Posterior cingulate gyrus (tissue), 11 donors: ENCODE results near the gene ARL16.
"Not testable (repeated sequence)": the region's sequence is repeated elsewhere in the genome, so short reads cannot be mapped to it uniquely, and the experiment has no call there.

Experiments
- DNase-seq, 10 donors: peaks; one replicate each; pipeline versions ENCODE4 v3.0.0 to v3.0.0-alpha.2; 2020 to 2021; ENCODE audit warnings: mixed read lengths in 3 of 10
- intact Hi-C: fragments of 100-400 bp; cut with DNase I; formaldehyde crosslinking; loops from one replicate; pipeline ENCODE4 v1.15.1; 2023

The ARL16 gene

DNA sequence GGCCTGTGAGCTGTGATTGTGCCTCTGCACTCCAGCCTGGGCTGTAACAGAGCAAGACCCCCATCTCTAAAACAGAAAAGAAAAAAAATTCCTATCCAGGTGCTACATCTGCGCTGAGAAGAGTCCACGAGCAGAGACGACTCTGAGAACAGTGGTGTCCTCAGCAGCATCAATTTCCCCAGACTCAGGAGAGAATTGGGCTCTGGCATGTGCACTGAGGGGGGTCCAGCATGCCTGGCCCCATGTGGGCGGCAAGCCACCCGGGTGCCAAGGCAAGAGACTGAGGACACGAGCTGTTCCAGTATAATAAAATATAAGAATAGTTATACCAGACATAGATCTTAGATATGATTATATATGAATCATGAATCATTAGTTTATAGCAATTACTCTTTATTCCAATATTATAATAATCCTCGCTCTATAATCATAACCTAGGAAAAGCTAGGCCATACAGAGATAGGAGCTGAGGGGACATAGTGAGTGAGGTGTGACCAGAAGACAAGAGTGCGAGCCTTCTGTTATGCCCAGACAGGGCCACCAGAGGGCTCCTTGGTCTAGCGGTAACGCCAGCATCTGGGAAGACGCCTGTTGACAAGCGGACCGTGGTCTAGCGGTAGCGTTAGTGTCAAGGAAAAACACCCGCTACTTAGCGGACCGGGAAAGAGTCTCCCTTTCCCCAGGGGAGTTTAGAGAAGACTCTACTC is 7.9 kb downstream of the ARL16 start:
- DNase-seq: peak in 8 of 10 donors; percentile 35 to 92 (median 48)

DNA sequence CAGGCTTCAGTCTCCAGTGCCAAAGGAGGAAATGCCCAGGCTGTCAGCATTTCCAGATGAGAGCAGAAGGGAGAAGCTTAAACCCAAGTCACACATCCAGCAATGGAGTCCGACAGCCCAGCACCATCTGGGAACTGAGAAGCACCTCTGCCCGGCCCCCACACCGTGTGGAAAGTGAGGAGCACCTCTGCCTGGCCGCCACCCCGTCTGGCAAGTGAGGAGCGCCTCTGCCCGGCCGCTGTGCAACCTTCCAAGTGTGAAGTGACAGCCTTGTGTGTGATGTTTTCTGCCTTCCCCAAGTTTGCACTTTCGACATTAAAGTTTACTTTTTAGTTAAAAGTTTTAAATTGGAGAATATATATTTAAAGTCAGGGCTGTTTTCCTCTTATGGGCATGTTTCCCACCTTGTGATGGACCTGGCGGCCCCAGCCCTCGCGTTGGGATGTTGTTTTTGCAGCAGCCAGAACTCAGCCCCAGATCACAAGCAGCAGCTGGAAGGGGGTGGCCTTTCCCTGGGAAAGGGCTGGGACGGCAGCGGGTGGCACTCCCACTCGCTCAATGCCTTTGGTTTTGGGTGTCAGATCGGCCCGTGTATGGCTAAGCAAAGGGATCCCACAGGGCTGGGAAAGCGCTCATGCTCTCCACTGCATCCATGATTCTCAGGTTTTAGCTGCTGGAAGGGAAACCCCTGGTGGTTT is 9.9 kb downstream of the ARL16 start:
- no peak for DNase-seq
- intact Hi-C loops: no loop called here

More for the DNA sequence above, 7.9 kb downstream of the ARL16 start:
- intact Hi-C loops: not testable (repeated sequence)

- intact Hi-C loops: no loop called here
- DNase-seq: no peak
These were observed 10.6 kb downstream of the ARL16 start for GRCh38 chr17:81672954-81673353.

GRCh38 chr17:81672504-81672903 is 11.1 kb downstream of the ARL16 start:
- DNase-seq: no peak
- intact Hi-C loops: no loop called here

DNA sequence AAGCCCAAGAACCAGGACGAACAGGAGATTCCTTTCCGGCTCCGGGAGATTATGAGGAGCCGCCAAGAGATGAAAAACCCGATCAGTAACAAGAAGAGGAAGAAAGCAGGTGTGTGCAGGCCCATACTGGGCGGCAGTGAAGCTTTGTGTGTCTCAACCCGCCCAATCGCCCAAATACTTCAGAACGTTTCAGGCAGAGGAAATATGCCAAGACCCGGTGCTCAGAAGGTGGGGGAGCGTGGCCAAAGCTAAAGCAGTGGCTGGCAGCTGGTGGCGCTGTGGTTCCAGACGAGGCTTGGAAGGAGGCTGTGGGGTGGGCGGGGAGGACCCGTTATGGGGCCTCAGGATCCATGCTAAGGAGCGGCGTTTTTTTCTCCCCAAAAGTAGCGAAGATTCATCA is 15.8 kb downstream of the ARL16 start:
- no peak for DNase-seq
- intact Hi-C loops: loop anchor here (2.0 kb wide), 1 partner anchor 31 kb away; the partner anchor contains the start of genes NPLOC4 and TSPAN10

DNA sequence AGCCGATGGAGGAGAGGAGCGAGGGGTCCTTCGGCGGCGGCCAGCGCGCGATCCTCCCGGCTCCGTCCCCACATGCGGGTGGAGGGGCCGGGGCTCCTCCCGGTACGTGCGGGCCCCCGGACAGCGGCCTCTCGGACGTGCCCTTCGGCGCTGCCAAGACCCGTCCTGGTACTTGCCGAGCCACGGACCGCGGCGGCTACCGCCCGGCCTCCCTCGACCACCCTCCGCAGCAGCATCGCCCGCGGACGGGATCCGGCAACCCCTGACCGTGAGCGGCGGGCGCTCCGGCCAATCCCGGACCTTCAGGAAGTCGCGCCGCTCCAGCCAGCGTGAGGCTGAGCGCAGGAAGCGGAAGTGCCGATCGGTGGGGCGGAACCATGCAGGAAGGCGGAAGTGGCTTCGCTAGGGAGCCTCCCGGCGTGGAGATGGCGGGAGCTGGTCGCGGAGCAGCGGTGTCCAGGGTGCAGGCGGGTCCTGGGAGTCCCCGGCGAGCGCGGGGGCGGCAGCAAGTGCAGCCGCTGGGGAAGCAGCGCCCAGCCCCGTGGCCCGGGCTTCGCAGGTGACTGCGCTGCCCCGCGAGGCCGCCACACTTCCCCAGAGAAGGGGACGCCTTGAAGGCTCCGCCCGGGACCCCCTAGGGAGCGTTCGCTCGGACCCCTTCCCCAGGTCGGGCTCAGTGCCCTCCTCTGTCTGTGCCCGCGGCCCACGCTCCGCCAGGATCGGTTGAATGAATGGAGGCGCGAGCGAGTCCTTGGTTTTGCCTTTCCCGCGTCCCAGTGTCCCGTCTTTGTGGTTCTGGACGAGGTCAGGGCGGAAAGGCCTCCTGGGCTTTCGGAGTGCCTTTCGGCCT is 17.0 kb downstream of the ARL16 start, which contains the start of the genes CCDC137 and OXLD1:
Gene CCDC137, plus strand, starts transcription at position 396 of the 850 bp plus-strand sequence. Its CDS starts 30 bp downstream, at position 426.
Gene OXLD1, minus strand, starts transcription at position 264 of the 850 bp plus-strand sequence. Its CDS starts 28 bp downstream, at position 236.
- intact Hi-C loops: loop anchor here (2.0 kb wide), 1 partner anchor 30 kb away; the partner anchor contains the start of genes NPLOC4 and TSPAN10
- DNase-seq: peak; percentile 94 to 99 (median 98)

DNA sequence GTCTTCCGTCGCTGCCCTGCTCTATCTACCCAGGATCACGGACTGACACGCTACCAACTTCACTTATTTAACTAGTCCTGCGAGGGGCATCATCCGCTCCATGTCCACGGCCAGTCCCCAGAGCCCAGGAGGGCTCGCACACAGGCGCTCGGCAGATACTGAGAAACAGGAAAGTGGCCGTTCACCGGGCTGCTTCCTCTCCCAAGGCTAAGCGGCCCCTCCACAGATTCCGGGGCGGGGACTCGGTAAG is 17.6 kb downstream of the ARL16 start:
- DNase-seq: no peak
- intact Hi-C loops: loop anchor here (2.0 kb wide), 1 partner anchor 29 kb away; the partner anchor contains the start of genes NPLOC4 and TSPAN10

- DNase-seq: peak in 8 of 10 donors; percentile 28 to 93 (median 60)
- intact Hi-C loops: loop anchor here (2.0 kb wide), 1 partner anchor 29 kb away; the partner anchor contains the start of genes NPLOC4 and TSPAN10
These were observed 18.1 kb downstream of the ARL16 start for GRCh38 chr17:81665205-81666091.

DNA sequence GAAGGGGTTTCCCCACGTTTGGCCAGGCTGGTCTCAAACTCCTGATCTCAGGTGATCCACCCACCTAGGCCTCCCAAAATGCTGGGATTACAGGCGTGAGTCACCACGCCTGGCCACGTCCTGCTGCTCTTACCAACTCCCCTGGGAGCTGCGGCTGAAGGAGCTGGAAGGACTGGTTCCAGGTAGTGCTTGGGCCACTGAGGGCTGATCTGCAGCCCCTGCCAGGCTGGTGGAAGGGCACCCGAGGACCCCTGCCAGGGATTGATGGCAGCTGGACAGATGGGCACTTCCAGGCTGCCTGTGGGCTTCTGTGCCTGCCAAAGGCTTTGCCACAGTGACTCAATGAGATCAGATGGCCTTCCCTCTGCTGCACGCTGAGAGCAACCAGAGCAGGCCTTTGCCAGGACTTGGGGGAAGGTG is 19.5 kb downstream of the ARL16 start:
- intact Hi-C loops: no loop called here
- DNase-seq: no peak

- intact Hi-C loops: no loop called here
- no peak for DNase-seq
These were observed 21.6 kb downstream of the ARL16 start for GRCh38 chr17:81662002-81662401.

DNA sequence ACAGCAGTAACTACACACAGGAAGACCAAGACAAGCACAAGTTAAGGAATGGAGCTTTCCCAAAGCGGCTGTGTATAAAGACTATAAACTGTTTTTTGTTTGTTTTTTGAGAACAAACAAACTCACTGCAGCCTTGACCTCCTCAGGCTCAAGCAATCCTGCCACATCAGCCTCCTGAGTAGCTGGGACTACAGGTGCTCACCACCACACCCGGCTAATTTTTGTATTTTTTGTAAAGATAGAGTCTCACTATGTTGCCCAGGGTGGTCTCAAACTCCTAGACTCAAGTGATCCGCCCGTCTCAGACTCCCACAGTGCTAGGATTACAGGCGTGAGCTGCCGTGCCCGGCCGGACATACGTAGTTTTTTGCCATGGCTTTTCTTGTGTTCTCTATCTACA is 23.2 kb downstream of the ARL16 start:
- no peak for DNase-seq
- intact Hi-C loops: no loop called here

GRCh38 chr17:81659038-81659437 is 24.6 kb downstream of the ARL16 start:
- intact Hi-C loops: no loop called here
- DNase-seq: no peak

DNA sequence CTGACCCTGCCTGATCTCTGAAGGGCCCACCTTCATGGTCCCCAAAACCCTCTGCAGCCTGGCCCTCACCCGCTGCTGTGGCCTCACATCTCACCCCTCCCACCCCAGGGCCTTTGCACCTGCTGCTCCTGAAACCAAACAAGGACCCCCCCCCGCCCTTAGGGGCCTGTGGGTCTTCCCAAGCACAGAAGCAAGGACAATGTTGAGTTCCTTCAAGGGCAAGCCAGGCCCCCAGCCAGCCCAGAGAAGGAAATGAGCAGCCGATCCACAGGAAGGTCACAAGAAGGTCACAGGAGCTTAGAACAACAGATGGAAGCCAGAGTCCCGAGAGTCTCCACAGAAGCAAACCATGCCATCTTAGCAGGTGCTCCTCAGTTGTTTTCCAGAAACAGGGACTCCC is 26.8 kb downstream of the ARL16 start:
- no peak for DNase-seq
- intact Hi-C loops: no loop called here

GRCh38 chr17:81656118-81656743 is 27.4 kb downstream of the ARL16 start, which contains the start of gene PDE6G:
TSS of gene PDE6G (minus strand) at chr17:81656542. CDS start at chr17:81653305, 3,237 bp downstream.
- DNase-seq: no peak
- intact Hi-C loops: no loop called here

DNA sequence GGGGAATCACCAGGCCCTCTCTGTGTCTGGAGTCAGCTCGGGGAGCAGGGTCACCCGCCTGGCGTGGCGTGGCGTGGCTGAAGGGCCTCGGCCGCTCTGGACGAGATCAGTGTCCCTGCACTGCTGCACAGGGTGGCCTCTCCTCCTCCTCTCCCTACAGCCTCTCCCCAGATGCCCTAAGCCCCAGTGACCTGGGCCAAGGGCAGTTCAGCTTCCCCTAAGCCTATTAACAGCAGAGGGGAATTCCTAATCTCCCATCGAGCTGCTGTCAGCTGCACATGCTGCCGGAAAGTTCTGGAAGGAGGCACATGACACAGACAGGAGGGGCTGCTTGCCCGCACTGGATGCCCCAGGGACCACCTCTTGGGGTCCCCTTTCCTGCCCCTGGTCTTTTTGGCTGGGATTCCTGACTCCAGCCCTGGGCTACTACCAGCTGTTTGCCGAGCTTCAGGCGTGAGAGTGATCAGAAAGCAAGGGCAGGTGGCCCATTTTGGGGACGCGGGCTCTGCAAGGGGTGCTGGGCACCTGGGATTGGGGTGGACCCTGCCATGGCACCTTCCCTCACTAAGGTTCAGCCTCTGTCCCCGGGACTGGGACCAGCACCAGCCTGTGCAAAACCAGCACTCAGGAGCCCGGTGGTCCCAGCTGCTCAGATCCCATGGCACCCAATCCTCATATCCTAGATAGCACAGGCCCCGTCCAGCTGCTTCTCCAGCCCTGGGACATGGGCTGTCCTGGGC is 28.0 kb downstream of the ARL16 start:
- no peak for DNase-seq
- intact Hi-C loops: no loop called here

DNA sequence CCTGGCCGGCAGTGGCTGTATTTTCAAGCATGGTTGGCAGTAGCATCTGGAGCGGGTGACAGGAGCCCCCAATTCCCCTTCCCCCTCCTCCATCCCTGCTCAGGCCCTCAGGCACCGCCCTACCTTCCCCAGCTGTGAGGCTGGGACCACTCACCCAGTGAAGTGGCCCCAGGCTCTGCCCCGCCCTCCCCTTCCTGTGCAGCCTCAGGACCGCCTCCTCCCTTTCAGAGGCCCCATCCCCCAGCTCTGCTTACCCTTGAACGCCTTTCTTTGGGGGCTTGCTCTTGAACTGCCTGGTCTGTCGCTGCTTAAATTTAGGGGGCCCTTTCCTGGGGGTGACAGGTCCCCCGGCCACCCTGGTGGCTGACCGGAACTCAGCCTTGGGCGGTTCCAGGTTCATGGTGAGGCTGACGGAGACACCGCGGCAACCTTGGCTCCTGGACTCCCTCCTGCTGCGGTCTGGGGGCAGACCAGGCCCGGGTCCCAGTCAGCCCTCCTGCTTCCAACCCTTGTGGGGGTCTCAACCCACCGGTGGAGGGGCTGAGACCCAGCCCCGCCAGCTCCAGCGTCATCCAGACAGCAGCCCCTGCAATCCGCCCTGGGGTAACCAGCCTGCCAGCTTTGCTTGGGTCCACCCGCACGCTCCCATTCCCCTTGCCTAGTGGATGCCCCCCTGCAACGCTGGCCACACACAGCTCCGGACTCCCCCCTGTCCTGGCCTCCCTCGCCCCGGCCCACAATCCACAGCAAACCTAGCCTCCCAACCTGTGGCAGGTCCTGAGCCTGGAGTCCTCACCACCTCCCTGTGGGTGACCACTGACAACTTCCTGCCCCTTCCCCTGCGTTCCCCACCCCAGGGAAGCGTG is 30.5 kb downstream of the ARL16 start:
- DNase-seq: peak in 1 of 10 donors; percentile 44
- intact Hi-C loops: no loop called here

- DNase-seq: no peak
- intact Hi-C loops: no loop called here
These were observed 31.9 kb downstream of the ARL16 start for GRCh38 chr17:81651692-81652091.

GRCh38 chr17:81650951-81651350 is 32.6 kb downstream of the ARL16 start:
- intact Hi-C loops: no loop called here
- no peak for DNase-seq
